PC-3 (cell line): ENCODE measurements around the gene LSG1. TPM values are rescaled to one million over a fixed set of nuclear protein-coding genes. Genes with fewer than 3 reads are reported as not detected.
A peak's percentile ranks its signal among the peaks of the same experiment; 100 is the strongest.

Experiments used
- ATAC-seq: fragments of 200-7000 bp; cut with Tn5 transposase; 2 replicates; pipeline ENCODE4 v1.9.1; 2020; ENCODE audit warnings: mild to moderate bottlenecking, moderate library complexity
- BruUV-seq: library from RNA; stranded (reverse); fragments of 400-500 nt; replicated peaks from 2 replicates; lab custom pipeline; 2021; lab: Mats Ljungman, UMichigan
- CTCF ChIA-PET: fragments of 300-600 bp; sonication (Branson Sonifier 250); formaldehyde crosslinking; loops from one replicate; lab custom pipeline; 2022; ENCODE audit warnings: antibody characterized with exemption; lab: Charles Lee
- POLR2A ChIA-PET: fragments of 300-600 bp; sonication (Branson Sonifier 250); formaldehyde crosslinking; loops from one replicate; lab custom pipeline; 2022; ENCODE audit warnings: antibody characterized with exemption; ENCODE audit not compliant: unreplicated experiment; lab: Charles Lee
- DNase-seq: peaks from one replicate; pipeline ENCODE4 v3.0.0-alpha.2; 2015
- H2AFZ ChIP-seq: fragments of 300-600 bp; sonication (generic); 2 replicates; pipeline ENCODE4 v1.6.0; 2016; ENCODE audit warnings: antibody characterized with exemption, low read length
- H3F3A ChIP-seq: fragments of 300-600 bp; sonication (generic); one replicate; pipeline ENCODE4 v1.6.0; 2017; ENCODE audit warnings: antibody characterized with exemption, low read length, control low read depth, mild to moderate bottlenecking; ENCODE audit not compliant: unreplicated experiment
- H3K27ac ChIP-seq: fragments of 300-600 bp; sonication (generic); 2 replicates; pipeline ENCODE4 v1.5.1; 2016; ENCODE audit warnings: mild to moderate bottlenecking, low read length
- H3K27me3 ChIP-seq: fragments of 300-600 bp; sonication (generic); 2 replicates; pipeline ENCODE4 v1.6.1; 2016; ENCODE audit warnings: low read length, mixed read lengths
- H3K36me3 ChIP-seq: fragments of 300-600 bp; sonication (generic); 2 replicates; pipeline ENCODE4 v1.6.1; 2016; ENCODE audit warnings: low read depth, mixed run types, low read length, mixed read lengths
- H3K4me1 ChIP-seq: fragments of 300-600 bp; sonication (generic); 2 replicates; pipeline ENCODE4 v1.5.1; 2016; ENCODE audit warnings: low read length; ENCODE audit not compliant: insufficient read depth
- H3K4me2 ChIP-seq: fragments of 300-600 bp; sonication (generic); 2 replicates; pipeline ENCODE4 v1.6.0; 2016; ENCODE audit warnings: low read length
- H3K4me3 ChIP-seq: fragments of 300-600 bp; sonication (generic); 2 replicates; pipeline ENCODE4 v1.5.1; 2016; ENCODE audit warnings: mild to moderate bottlenecking, low read length, mixed read lengths
- H3K79me2 ChIP-seq: fragments of 300-600 bp; sonication (generic); 2 replicates; pipeline ENCODE4 v1.6.1; 2017; ENCODE audit warnings: low read length, mixed read lengths
- H3K9ac ChIP-seq: fragments of 300-600 bp; sonication (generic); 2 replicates; pipeline ENCODE4 v1.6.0; 2016; ENCODE audit warnings: mild to moderate bottlenecking, low read length
- H3K9me2 ChIP-seq: fragments of 300-600 bp; sonication (generic); replicated peaks from 2 replicates; pipeline ENCODE4 v1.6.1; 2016; ENCODE audit warnings: mixed run types, low read length, mixed read lengths
- H3K9me3 ChIP-seq: fragments of 300-600 bp; sonication (generic); 2 replicates; pipeline ENCODE4 v1.6.1; 2016; ENCODE audit warnings: low read length, mixed read lengths
- H4K20me1 ChIP-seq: fragments of 300-600 bp; sonication (generic); 2 replicates; pipeline ENCODE4 v1.6.1; 2016; ENCODE audit warnings: low read length, mixed read lengths
- EZH2 ChIP-seq: fragments of 300-600 bp; sonication (generic); IDR thresholded peaks from one replicate; pipeline ENCODE4 v1.6.1; 2017; ENCODE audit warnings: antibody characterized with exemption, mild to moderate bottlenecking, low read length; ENCODE audit not compliant: unreplicated experiment
- EZH2phosphoT487 ChIP-seq: fragments of 300-600 bp; sonication (generic); IDR thresholded peaks from 2 replicates; pipeline ENCODE4 v1.6.1; 2018; ENCODE audit warnings: mild to moderate bottlenecking, antibody characterized with exemption, low read length, borderline replicate concordance
- intact Hi-C: fragments of 100-400 bp; cut with micrococcal nuclease; formaldehyde crosslinking; loops from 2 replicates; pipeline ENCODE4 v1.9.0; 2023
- total RNA-seq: library from RNA; depleted of rRNA; stranded (reverse); fragments of >200 nt; gene quantifications from 2 replicates; pipeline ENCODE4 v1.2.3, GENCODE V29; 2014
- TF ChIP-seq, protein P1 (sequence below): fragments of 300-600 bp; sonication (generic); conservative IDR thresholded peaks from 2 replicates; pipeline ENCODE4 v1.5.1; 2017; ENCODE audit warnings: antibody characterized with exemption, low read depth, mild to moderate bottlenecking, low read length

LSG1 gene
- total RNA-seq, 1 experiment from 2014 or later: 83.8 TPM

DNA sequence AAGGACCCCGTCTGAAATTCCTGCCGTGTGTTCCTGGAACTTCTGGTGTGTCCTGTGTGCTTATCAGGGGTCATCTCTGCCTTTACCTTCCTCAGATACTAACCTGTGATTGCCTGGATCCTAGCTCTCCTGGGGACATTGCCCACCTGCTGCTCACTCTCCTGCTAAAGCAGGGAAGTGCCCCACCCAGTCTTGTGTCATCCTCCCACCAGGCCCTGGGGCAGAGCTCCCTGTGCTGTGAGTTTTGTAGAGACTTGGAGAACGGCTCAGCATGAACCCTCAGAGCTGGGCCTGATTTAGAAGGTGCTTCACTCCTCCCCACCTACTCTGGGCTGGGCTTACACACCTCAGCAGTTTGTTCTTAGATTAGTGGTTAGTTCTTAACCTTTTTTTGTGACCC is 34.9 kb downstream of the LSG1 start:
- no peaks in the 10 kb centered on the region for H4K20me1 ChIP-seq
- BruUV-seq: no TSS peak
- no peak overlapping the region for H2AFZ ChIP-seq
- H3K79me2 ChIP-seq: peaks cover 8% of the 10 kb centered on the region; the same call in 1 of the 2 replicates
- ATAC-seq: no peak
- CTCF ChIA-PET: no interaction called here
- TF ChIP-seq EZH2phosphoT487 (no peak), EZH2 (no peak)
- TF ChIP-seq, protein P1, sequence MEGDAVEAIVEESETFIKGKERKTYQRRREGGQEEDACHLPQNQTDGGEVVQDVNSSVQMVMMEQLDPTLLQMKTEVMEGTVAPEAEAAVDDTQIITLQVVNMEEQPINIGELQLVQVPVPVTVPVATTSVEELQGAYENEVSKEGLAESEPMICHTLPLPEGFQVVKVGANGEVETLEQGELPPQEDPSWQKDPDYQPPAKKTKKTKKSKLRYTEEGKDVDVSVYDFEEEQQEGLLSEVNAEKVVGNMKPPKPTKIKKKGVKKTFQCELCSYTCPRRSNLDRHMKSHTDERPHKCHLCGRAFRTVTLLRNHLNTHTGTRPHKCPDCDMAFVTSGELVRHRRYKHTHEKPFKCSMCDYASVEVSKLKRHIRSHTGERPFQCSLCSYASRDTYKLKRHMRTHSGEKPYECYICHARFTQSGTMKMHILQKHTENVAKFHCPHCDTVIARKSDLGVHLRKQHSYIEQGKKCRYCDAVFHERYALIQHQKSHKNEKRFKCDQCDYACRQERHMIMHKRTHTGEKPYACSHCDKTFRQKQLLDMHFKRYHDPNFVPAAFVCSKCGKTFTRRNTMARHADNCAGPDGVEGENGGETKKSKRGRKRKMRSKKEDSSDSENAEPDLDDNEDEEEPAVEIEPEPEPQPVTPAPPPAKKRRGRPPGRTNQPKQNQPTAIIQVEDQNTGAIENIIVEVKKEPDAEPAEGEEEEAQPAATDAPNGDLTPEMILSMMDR: no peak
- H3K27ac ChIP-seq: no peak overlapping the region
- H3K4me3 ChIP-seq: no peak overlapping the region
- intact Hi-C loops: no loop called here
- H3K4me1 ChIP-seq: peaks cover 7% of the 10 kb centered on the region; the same call in 1 of the 2 replicates
- H3K4me2 ChIP-seq: no peak overlapping the region
- POLR2A ChIA-PET: no interaction called here
- H3K27me3 ChIP-seq: no peaks in the 10 kb centered on the region
- no peaks in the 10 kb centered on the region for H3K9me2 ChIP-seq
- no peaks in the 10 kb centered on the region for H3F3A ChIP-seq
- peaks cover 18% of the 10 kb centered on the region for H3K36me3 ChIP-seq
- no peak overlapping the region for H3K9ac ChIP-seq
- peak; percentile 24 for DNase-seq
- H3K9me3 ChIP-seq: no peaks in the 10 kb centered on the region

GRCh38 chr3:194633349-194634004 is 38.5 kb downstream of the LSG1 start, which contains the start of gene TMEM44:
TSS of gene TMEM44 (minus strand) at chr3:194633419. CDS start at chr3:194633215, 204 bp downstream.
- Histone ChIP-seq H3K4me2 (peak within 1 kb of the TSS; percentile 91), H3K4me1 (no peaks in the 10 kb centered on the region), H3F3A (no peaks in the 10 kb centered on the region), H3K36me3 (peaks cover 11% of the 10 kb centered on the region), H3K4me3 (peak within 1 kb of the TSS; percentile 96), H3K9me3 (no peaks in the 10 kb centered on the region), H4K20me1 (no peaks in the 10 kb centered on the region), H3K27me3 (no peaks in the 10 kb centered on the region), H3K27ac (peak within 1 kb of the TSS; percentile 60), H3K9ac (peak within 1 kb of the TSS; percentile 73), H3K9me2 (no peaks in the 10 kb centered on the region), H3K79me2 (peaks cover 10% of the 10 kb centered on the region; the same call in 1 of the 2 replicates), H2AFZ (peak within 1 kb of the TSS; percentile 99)
- ATAC-seq (peak; percentile 91), DNase-seq (peak; percentile 85)
- BruUV-seq: TSS peak; percentile 87
- TF ChIP-seq EZH2 (no peak), EZH2phosphoT487 (no peak)
- TF ChIP-seq, protein P1: peak; percentile 58
- intact Hi-C loops: loop anchor here (1.0 kb wide), 1 partner anchor 300 kb away; no protein-coding TSS in a partner anchor
- ChIA-PET CTCF (interaction anchor here (0.5 to 1.4 kb wide), 3 partner anchors 38 to 161 kb away, joined by 3 to 5 read pairs (median 3); partner anchors contain the start of gene LSG1), POLR2A (interaction anchor here (0.6 kb wide), 1 partner anchor 187 kb away, joined by 3 read pairs; no protein-coding TSS in a partner anchor)
